ENCODE measurements around the gene SDSL.

Gene SDSL

GRCh38 chr12:113456761-113457160, 34.6 kb downstream of the SDSL start:
- POLR2A ChIA-PET: no interaction called here
- TF ChIP-seq HDGF (IDR thresholded peaks at IDR 0.05; ENCODE audit: borderline replicate concordance) (no peak), ARNT (IDR thresholded peaks at IDR 0.05) (no peak), PKNOX1 (IDR thresholded peaks at IDR 0.05) (no peak), ZNF384 (IDR thresholded peaks at IDR 0.05) (no peak), FOXK2 (IDR thresholded peaks at IDR 0.05) (no peak), CTBP1 (IDR thresholded peaks at IDR 0.05; ENCODE audit: borderline replicate concordance) (no peak), TARDBP (IDR thresholded peaks at IDR 0.05) (no peak)
- CTCF ChIA-PET: no interaction called here
- no peak for DNase-seq (ENCODE audit: extremely low spot score)

GRCh38 chr12:113457185-113457584, 35.0 kb downstream of the SDSL start:
- CTCF ChIA-PET: interaction anchor here (0.7 kb wide), 1 partner anchor 26 kb away, joined by 3 read pairs; no protein-coding TSS in a partner anchor
- DNase-seq (ENCODE audit: extremely low spot score): no peak

DNA sequence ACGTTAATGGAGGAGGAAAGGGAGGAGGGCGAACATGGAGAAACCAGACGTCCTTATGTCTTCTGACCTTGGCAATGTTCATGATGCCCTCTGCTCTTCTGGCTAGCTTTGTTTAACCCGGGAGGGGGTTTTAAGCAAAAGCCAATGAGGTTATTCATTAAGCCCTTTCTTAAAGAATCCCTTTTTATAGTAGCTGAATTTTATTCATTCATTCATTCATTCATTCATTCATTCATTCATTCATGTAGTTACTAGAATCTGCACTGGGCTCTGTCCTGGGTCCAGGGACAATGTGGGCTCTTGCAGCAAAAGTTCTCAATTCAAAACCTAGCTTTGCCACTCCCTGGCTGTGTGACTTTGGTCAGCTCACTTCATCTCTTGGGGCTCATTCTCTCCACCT, 35.5 kb downstream of the SDSL start:
- ChIA-PET POLR2A (no interaction called here), CTCF (interaction anchor here (0.7 kb wide), 1 partner anchor 25 kb away, joined by 3 read pairs; no protein-coding TSS in a partner anchor)
- DNase-seq (ENCODE audit: extremely low spot score): no peak
- TF ChIP-seq FOXM1 (IDR thresholded peaks at IDR 0.05; ENCODE audit: borderline replicate concordance) (no peak), ARNT (IDR thresholded peaks at IDR 0.05) (no peak), NFRKB (IDR thresholded peaks at IDR 0.05) (no peak), LEF1 (IDR thresholded peaks at IDR 0.05; ENCODE audit: borderline replicate concordance) (no peak), L3MBTL2 (conservative IDR thresholded peaks at IDR 0.05) (no peak), SUZ12 (IDR thresholded peaks at IDR 0.05) (no peak), TARDBP (IDR thresholded peaks at IDR 0.05) (no peak)

More at GRCh38 chr12:113457185-113457584, 35.0 kb downstream of the SDSL start:
- POLR2A ChIA-PET: no interaction called here
- TF ChIP-seq ARNT (IDR thresholded peaks at IDR 0.05): no peak

DNA sequence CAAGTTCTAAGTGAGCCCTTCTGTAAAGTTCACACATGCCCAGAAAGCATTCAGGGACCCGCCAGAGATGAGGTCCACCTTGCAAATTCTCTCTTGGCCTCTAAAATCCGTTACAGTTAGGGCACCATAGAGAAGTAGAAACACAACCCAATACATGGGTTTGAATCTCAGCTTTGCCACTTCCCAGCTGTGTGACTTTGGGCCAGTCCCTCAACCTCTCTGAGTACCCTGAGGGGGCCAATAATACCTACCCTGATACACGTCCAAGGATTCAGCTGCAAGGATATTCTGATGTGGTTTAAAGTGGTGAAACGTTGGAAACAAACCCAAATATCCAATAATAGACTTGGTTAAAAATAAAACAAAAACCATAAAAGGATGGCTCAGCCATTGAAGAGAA, 37.8 kb downstream of the SDSL start:
- ChIA-PET CTCF (no interaction called here), POLR2A (no interaction called here)
- no peak for DNase-seq (ENCODE audit: extremely low spot score)
- TF ChIP-seq CTBP1 (IDR thresholded peaks at IDR 0.05; ENCODE audit: borderline replicate concordance): no peak
- no peak for TF ChIP-seq ZNF384 (IDR thresholded peaks at IDR 0.05)
- no peak for TF ChIP-seq SP1 (IDR thresholded peaks at IDR 0.05)
- TF ChIP-seq SUZ12 (IDR thresholded peaks at IDR 0.05): no peak
- TF ChIP-seq L3MBTL2 (conservative IDR thresholded peaks at IDR 0.05): no peak
- TF ChIP-seq FOXM1 (IDR thresholded peaks at IDR 0.05; ENCODE audit: borderline replicate concordance): no peak
- TF ChIP-seq LEF1 (IDR thresholded peaks at IDR 0.05; ENCODE audit: borderline replicate concordance): no peak
- no peak for TF ChIP-seq HDGF (IDR thresholded peaks at IDR 0.05; ENCODE audit: borderline replicate concordance)
- TF ChIP-seq FOXA1 (IDR thresholded peaks at IDR 0.05): no peak
- no peak for TF ChIP-seq PKNOX1 (IDR thresholded peaks at IDR 0.05)
- TF ChIP-seq TARDBP (IDR thresholded peaks at IDR 0.05): no peak

- CTCF ChIA-PET: interaction anchor here (0.6 to 1.6 kb wide), 15 partner anchors 9 to 776 kb away, joined by 3 to 11 read pairs (median 3); no protein-coding TSS in a partner anchor
- POLR2A ChIA-PET: no interaction called here
- peak; percentile 60 for DNase-seq (ENCODE audit: extremely low spot score)
- TF ChIP-seq HDGF (IDR thresholded peaks at IDR 0.05; ENCODE audit: borderline replicate concordance) (no peak), ARNT (IDR thresholded peaks at IDR 0.05) (no peak), SUZ12 (IDR thresholded peaks at IDR 0.05) (no peak), ELF4 (IDR thresholded peaks at IDR 0.05) (no peak), ZNF384 (IDR thresholded peaks at IDR 0.05) (no peak), TARDBP (IDR thresholded peaks at IDR 0.05) (no peak), PKNOX1 (IDR thresholded peaks at IDR 0.05) (no peak), LEF1 (IDR thresholded peaks at IDR 0.05; ENCODE audit: borderline replicate concordance) (no peak), FOXK2 (IDR thresholded peaks at IDR 0.05) (no peak), FOXM1 (IDR thresholded peaks at IDR 0.05; ENCODE audit: borderline replicate concordance) (no peak), FOXA1 (IDR thresholded peaks at IDR 0.05) (no peak), L3MBTL2 (conservative IDR thresholded peaks at IDR 0.05) (no peak), NFRKB (IDR thresholded peaks at IDR 0.05) (no peak), BHLHE40 (IDR thresholded peaks at IDR 0.05; ENCODE audit: borderline replicate concordance) (no peak)
Observed at GRCh38 chr12:113461666-113462065, 39.5 kb downstream of the SDSL start.

GRCh38 chr12:113462117-113462774, 40.1 kb downstream of the SDSL start:
- POLR2A ChIA-PET: no interaction called here
- DNase-seq (ENCODE audit: extremely low spot score): peak; percentile 80
- TF ChIP-seq ZNF384 (IDR thresholded peaks at IDR 0.05) (no peak), SUZ12 (IDR thresholded peaks at IDR 0.05) (no peak), BHLHE40 (IDR thresholded peaks at IDR 0.05; ENCODE audit: borderline replicate concordance) (no peak), HDGF (IDR thresholded peaks at IDR 0.05; ENCODE audit: borderline replicate concordance) (no peak), SP1 (IDR thresholded peaks at IDR 0.05) (no peak), LEF1 (IDR thresholded peaks at IDR 0.05; ENCODE audit: borderline replicate concordance) (no peak), ELF4 (IDR thresholded peaks at IDR 0.05) (no peak), L3MBTL2 (conservative IDR thresholded peaks at IDR 0.05) (no peak), FOXA1 (IDR thresholded peaks at IDR 0.05) (no peak), NFRKB (IDR thresholded peaks at IDR 0.05) (no peak), FOXM1 (IDR thresholded peaks at IDR 0.05; ENCODE audit: borderline replicate concordance) (no peak), FOXK2 (IDR thresholded peaks at IDR 0.05) (no peak), CTBP1 (IDR thresholded peaks at IDR 0.05; ENCODE audit: borderline replicate concordance) (no peak), ARNT (IDR thresholded peaks at IDR 0.05) (no peak), TARDBP (IDR thresholded peaks at IDR 0.05) (no peak)
- CTCF ChIA-PET: interaction anchor here (0.6 to 1.6 kb wide), 14 partner anchors 10 to 775 kb away, joined by 3 to 11 read pairs (median 3); no protein-coding TSS in a partner anchor

Measured in HEK293T (cell line).